ENCODE measurements around the gene EIF4E1B. TPM values are rescaled to one million over a fixed set of nuclear protein-coding genes. Genes with fewer than 3 reads are reported as not detected.

The EIF4E1B gene
- total RNA-seq, 3 donors from 2014 or later, result 1.6 TPM; not detected in 2

GRCh38 chr5:176693477-176693851 is 63.0 kb downstream of the EIF4E1B start:
- peaks cover 0 to 62% of the 10 kb centered on the region in 2 donors for H3K27me3 ChIP-seq
- TF ChIP-seq POLR2AphosphoS5 (IDR thresholded peaks at IDR 0.05) (no peak), CTCF (IDR thresholded peaks at IDR 0.05) (no peak), POLR2A (IDR thresholded peaks at IDR 0.05) (no peak)
- intact Hi-C loops (cut with DNase I; ENCODE audit: low total_unique reads), result no loop called here
- peak overlapping the region in 1 of 3 donors; percentile 39 for H3K4me3 ChIP-seq
- no peak for DNase-seq (ENCODE audit: low spot score in 2 of 2)
- peak overlapping the region in 1 of 2 donors; percentile 12 for H3K27ac ChIP-seq
- H3K9me3 ChIP-seq, result no peaks in the 10 kb centered on the region
- H3K36me3 ChIP-seq, result no peaks in the 10 kb centered on the region
- peaks cover 0 to 3% of the 10 kb centered on the region in 2 donors for H3K4me1 ChIP-seq

- H3K36me3 ChIP-seq, result no peaks in the 10 kb centered on the region
- H3K4me1 ChIP-seq, result peaks cover 0 to 3% of the 10 kb centered on the region in 2 donors
- peaks cover 0 to 66% of the 10 kb centered on the region in 2 donors for H3K27me3 ChIP-seq
- no peak overlapping the region for H3K4me3 ChIP-seq
- no peaks in the 10 kb centered on the region for H3K9me3 ChIP-seq
- no peak overlapping the region for H3K27ac ChIP-seq
- no peak for DNase-seq (ENCODE audit: low spot score in 2 of 2)
- TF ChIP-seq POLR2AphosphoS5 (IDR thresholded peaks at IDR 0.05), result no peak
- no peak for TF ChIP-seq POLR2A (IDR thresholded peaks at IDR 0.05)
- no peak for TF ChIP-seq CTCF (IDR thresholded peaks at IDR 0.05)
- intact Hi-C loops (cut with DNase I; ENCODE audit: low total_unique reads), result no loop called here
Measured at GRCh38 chr5:176694146-176694545, 63.7 kb downstream of the EIF4E1B start.

GRCh38 chr5:176694631-176695030 is 64.2 kb downstream of the EIF4E1B start:
- no peak for DNase-seq (ENCODE audit: low spot score in 2 of 2)
- intact Hi-C loops (cut with DNase I; ENCODE audit: low total_unique reads), result no loop called here
- peaks cover 0 to 68% of the 10 kb centered on the region in 2 donors for H3K27me3 ChIP-seq
- no peaks in the 10 kb centered on the region for H3K9me3 ChIP-seq
- no peak for TF ChIP-seq POLR2AphosphoS5 (IDR thresholded peaks at IDR 0.05)
- no peak for TF ChIP-seq CTCF (IDR thresholded peaks at IDR 0.05)
- no peak for TF ChIP-seq POLR2A (IDR thresholded peaks at IDR 0.05)
- peaks cover 0 to 3% of the 10 kb centered on the region in 2 donors for H3K4me1 ChIP-seq
- no peak overlapping the region for H3K27ac ChIP-seq
- H3K4me3 ChIP-seq, result no peak overlapping the region
- no peaks in the 10 kb centered on the region for H3K36me3 ChIP-seq

GRCh38 chr5:176695073-176695472 is 64.6 kb downstream of the EIF4E1B start:
- H3K4me1 ChIP-seq, result peaks cover 0 to 3% of the 10 kb centered on the region in 2 donors
- no peak overlapping the region for H3K27ac ChIP-seq
- H3K4me3 ChIP-seq, result no peak overlapping the region
- intact Hi-C loops (cut with DNase I; ENCODE audit: low total_unique reads), result no loop called here
- H3K9me3 ChIP-seq, result no peaks in the 10 kb centered on the region
- H3K36me3 ChIP-seq, result no peaks in the 10 kb centered on the region
- peaks cover 0 to 68% of the 10 kb centered on the region in 2 donors for H3K27me3 ChIP-seq
- DNase-seq (ENCODE audit: low spot score in 2 of 2), result no peak
- TF ChIP-seq POLR2AphosphoS5 (IDR thresholded peaks at IDR 0.05) (no peak), POLR2A (IDR thresholded peaks at IDR 0.05) (no peak), CTCF (IDR thresholded peaks at IDR 0.05) (no peak)

Other genes with a start within 250 kb of the EIF4E1B start
- 10 to 100 TPM in 2 of 3 donors, 1 to 10 TPM in 1; 8.5 to 13.8 (median 12.4) TPM for gene NOP16, start 242.1 kb upstream of the EIF4E1B start, total RNA-seq
- gene HIGD2A, start 241.9 kb upstream of the EIF4E1B start, total RNA-seq, result 100 to 1,000 TPM in 1 of 3 donors, 10 to 100 TPM in 2; 68.5 to 134 (median 80.2) TPM
- 100 to 1,000 TPM in 2 of 3 donors, 10 to 100 TPM in 1; 91.0 to 122 (median 121) TPM for gene CLTB, start 214.1 kb upstream of the EIF4E1B start, total RNA-seq
- 10 to 100 TPM; 26.9 to 38.2 (median 28.5) TPM for gene FAF2, start 182.3 kb upstream of the EIF4E1B start, total RNA-seq
- 10 to 100 TPM in 2 of 3 donors, 1 to 10 TPM in 1; 6.9 to 17.1 (median 15.4) TPM for gene RNF44, start 93.3 kb upstream of the EIF4E1B start, total RNA-seq
- 1 to 10 TPM in 1 of 3 donors, not detected in 2; 2.3 TPM for gene CDHR2, start 81.3 kb upstream of the EIF4E1B start, total RNA-seq
- 1 to 10 TPM in 1 of 3 donors, under 1 TPM in 2; 0.64 to 1.2 (median 0.98) TPM for gene GPRIN1, start 20.5 kb upstream of the EIF4E1B start, total RNA-seq
- not detected for gene SNCB, start 141 bp upstream of the EIF4E1B start, total RNA-seq
- 10 to 100 TPM; 10.4 to 20.0 (median 18.3) TPM for gene TSPAN17, start 16.8 kb downstream of the EIF4E1B start, total RNA-seq
- gene UNC5A, start 179.9 kb downstream of the EIF4E1B start, total RNA-seq, result 1 to 10 TPM in 1 of 3 donors, under 1 TPM in 1, not detected in 1; 0.15 to 2.9 TPM

All from breast epithelium (tissue), 4 donors.